Breast epithelium (tissue), 3 donors: ENCODE results near the gene LRIT3.

Source experiments
- POLR2A ChIP-seq: fragments of 450-650 bp; IDR thresholded peaks from one replicate; pipeline ENCODE4 v1.6.1; 2016; ENCODE audit warnings: antibody characterized with exemption, mild to moderate bottlenecking, moderate library complexity
- POLR2AphosphoS5 ChIP-seq, 3 donors: sonication (generic); formaldehyde crosslinking; IDR thresholded peaks; one replicate each; pipeline ENCODE4 v1.6.1; 2017; ENCODE audit warnings: antibody characterized with exemption in 3 of 3
- TF ChIP-seq, protein P1 (sequence below), 3 donors: fragments of 450-650 bp; IDR thresholded peaks; one replicate each; pipeline ENCODE4 v1.5.1; 2016 to 2017; ENCODE audit warnings: antibody characterized with exemption in 3 of 3, mild to moderate bottlenecking in 3 of 3, moderate library complexity in 3 of 3

DNA sequence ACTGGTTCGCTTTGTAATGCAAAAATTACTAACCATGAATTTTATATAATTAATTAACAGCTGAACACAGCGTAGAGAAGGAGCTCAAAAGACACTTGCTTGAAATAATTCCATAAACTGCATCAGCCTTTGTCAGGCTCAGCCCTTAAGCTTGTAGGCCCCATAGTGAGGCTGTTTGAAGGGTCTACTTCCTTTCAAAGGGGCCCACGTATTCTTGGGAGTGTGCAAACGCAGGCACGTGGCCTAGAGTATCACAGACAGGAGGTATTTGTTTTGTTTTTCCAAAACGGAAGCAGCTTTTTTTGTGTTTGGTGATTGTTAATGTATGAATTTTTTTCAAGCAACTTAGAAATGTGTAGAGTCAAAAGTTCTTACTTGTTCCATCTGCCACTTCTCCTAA is 39.2 kb downstream of the LRIT3 start:
- TF ChIP-seq, protein P1, sequence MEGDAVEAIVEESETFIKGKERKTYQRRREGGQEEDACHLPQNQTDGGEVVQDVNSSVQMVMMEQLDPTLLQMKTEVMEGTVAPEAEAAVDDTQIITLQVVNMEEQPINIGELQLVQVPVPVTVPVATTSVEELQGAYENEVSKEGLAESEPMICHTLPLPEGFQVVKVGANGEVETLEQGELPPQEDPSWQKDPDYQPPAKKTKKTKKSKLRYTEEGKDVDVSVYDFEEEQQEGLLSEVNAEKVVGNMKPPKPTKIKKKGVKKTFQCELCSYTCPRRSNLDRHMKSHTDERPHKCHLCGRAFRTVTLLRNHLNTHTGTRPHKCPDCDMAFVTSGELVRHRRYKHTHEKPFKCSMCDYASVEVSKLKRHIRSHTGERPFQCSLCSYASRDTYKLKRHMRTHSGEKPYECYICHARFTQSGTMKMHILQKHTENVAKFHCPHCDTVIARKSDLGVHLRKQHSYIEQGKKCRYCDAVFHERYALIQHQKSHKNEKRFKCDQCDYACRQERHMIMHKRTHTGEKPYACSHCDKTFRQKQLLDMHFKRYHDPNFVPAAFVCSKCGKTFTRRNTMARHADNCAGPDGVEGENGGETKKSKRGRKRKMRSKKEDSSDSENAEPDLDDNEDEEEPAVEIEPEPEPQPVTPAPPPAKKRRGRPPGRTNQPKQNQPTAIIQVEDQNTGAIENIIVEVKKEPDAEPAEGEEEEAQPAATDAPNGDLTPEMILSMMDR (IDR thresholded peaks at IDR 0.05), result no peak
- TF ChIP-seq POLR2A (no peak), POLR2AphosphoS5 (IDR thresholded peaks at IDR 0.05) (no peak)
